ENCODE results near the gene PZP.
A peak's percentile ranks its signal among the peaks of the same experiment; 100 is the strongest.
"Not testable (repeated sequence)": the region's sequence is repeated elsewhere in the genome, so short reads cannot be mapped to it uniquely, and the experiment has no call there.

Gene PZP

GRCh38 chr12:9208229-9208628, at the start of gene PZP:
PZP (minus strand) TSS chr12:9208395; CDS start chr12:9208341, 54 bp downstream.
- no peak for DNase-seq

DNA sequence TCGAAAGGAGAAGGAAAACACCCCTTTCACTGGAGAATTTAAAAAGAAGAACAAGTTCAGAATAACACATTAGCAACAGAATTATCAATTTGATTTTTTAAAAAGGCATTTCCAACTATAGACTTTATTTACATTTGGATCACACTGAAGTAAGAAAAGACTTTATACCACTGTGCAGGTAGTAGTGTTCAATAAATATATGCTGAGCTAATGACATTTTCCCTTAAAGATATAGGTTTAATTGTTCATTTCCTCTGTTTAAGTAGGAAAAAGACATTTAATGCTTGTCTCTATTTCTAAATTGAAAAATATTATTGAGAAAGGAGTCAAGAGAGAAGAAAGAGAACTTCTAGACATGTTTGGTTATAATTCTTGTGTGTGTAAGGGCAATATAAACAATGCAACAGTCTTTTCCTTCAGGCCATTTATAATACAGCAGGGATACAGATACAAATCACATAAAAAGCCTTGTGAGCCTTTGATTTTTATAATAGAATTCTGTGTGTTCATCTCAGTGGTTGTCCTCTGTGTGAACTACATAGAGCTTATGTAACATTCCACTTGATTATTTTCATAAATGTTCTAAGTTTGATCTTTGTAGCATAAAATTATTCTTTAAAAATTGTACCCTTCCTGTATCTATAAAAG, 48.7 kb upstream of the PZP start:
- DNase-seq = no peak

DNA sequence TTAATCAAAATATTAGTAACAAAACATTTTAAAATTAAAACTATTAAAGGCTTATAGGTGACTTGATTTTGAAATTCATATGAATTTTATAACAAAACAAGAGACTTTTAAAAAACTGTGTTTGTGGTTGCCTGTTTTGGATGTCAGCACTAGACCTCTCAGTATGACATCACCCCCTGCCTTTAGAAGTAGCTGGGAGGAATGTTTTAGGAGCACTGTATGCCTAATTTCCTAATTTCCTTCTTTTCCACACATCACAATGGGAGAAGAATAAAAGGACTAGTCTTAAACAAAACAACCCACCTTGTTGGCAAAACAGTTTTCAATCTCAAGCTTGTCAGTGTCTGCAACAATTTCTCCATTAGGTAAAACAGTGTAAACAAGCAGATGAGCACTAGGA, 48.1 kb upstream of the PZP start:
- DNase-seq = no peak

DNA sequence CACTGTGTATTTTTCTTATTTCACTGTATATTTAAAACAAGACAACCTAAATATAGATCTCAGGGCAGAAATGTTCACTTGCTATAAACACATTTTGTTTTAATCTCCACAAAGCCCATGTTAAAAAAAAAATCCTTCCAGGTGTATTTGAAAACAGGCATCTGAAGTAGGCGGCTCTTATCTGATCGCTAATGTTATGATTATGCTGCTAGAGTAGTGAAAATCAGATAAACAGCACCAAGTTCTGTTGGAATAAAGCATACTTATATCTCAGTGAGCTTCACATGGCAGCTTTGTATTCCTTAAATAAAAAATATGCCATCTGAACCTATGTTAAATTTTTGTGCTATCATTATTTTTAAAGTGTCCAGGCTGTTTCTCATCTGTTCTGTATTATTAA, 47.6 kb upstream of the PZP start:
- DNase-seq = no peak

DNA sequence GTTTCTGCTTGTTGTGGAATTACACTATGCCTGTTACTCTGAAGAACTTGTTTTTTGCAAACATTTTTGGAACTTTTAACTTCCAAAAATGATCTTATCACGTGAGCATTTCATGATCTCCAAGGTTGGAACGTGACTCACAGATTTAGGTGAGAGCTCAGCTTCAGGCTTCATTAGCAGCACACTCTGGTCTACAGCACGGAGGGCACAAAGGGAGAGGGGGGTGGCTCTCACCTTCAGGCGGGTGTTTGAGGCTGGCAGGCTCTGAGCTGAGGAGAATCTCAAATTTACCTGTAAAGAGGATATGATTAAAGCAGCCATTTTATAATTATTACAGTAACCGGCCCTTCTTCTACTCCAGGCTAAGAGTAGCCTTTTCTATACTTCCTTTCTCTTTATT, 45.3 kb upstream of the PZP start:
- DNase-seq = no peak

- DNase-seq = not testable (repeated sequence)
Measured at GRCh38 chr12:9252791-9253190, 44.6 kb upstream of the PZP start.

DNA sequence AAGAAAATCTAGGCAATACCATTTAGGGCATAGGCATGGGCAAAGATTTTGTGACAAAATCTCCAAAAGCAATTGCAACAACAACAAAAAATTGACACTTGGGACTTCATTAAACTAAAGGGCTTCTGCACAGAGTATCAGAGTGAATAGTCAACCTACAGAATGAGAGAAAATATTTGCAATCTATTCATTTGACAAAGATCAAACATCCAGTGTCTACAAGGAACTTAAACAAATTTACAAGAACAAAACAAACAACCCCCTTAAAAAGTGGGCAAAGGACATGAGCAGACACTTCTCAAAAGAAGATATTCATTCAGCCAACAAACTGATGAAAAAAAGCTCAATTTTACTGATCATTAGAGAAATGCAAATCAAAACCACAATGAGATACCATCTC, 44.1 kb upstream of the PZP start:
- no peak for DNase-seq

GRCh38 chr12:9248435-9248834, 40.2 kb upstream of the PZP start:
- DNase-seq = no peak

DNA sequence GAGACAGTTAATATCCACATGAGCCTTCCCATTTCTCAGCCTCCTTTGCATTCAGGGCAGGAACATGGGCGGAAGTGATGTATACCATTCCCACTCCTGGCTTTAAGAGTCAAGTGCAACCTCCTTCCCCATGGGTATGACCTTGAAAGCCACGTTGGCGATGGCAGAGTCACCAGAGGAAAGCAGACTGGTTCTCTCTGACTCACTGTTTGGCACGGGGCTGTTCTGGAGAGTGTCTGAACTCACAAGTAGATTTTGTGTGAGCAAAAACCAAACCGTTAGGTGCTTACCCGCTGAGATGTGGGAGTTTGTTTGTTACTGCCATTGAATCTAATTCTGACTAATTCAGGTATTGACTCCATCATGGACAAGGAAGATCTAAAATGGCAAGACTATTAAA, 36.7 kb upstream of the PZP start:
- DNase-seq = peak; percentile 45

DNA sequence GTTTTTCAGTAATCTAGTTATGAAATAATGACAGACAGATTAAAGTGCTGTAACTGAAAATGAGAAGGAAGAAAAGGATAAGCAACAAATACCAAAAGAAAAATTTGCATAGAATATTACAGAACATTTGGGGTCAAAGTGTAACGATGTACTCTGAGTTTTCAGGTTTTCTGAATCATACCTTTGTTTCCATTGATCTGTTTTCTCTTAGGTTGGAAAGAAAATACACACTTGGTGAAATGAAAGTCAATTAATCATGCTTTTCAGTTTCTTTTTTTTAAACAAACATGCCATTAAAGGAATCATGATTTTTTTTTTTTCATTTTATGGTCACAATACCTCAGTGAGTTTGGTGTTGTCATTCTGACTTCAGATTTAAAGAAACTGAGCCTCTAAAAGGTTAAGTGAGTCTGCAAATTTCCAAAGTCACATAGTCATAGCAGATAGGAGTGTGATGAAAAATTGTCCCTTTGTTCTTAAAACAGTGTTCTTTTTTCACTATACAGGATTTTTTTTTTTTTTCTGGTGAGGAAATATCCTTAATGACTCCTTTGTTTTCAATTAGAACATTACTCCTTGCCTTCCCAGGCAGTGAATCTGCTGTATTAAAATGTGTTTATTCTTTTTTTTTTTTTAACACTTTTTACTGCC, 35.9 kb upstream of the PZP start:
- DNase-seq = no peak

GRCh38 chr12:9241301-9241700, 33.1 kb upstream of the PZP start:
- no peak for DNase-seq

DNA sequence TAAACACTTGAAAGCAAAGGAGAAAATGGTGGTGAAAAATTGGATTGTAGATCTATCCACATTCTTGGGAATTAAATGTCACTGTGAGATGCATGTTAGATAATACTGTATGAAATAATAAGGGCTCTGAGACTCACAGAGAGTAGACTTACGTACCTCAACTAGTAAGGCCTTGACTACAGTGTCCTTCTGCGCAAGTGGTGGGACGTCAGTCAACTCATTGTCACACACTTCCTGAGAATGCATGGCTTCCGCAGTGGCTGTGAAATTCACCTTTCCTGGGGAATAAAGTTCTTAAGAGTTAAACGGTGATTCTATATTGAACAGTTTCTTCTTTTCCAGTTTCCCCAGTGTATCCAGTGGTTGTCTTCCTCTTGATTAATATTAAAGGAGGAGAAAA, 32.6 kb upstream of the PZP start:
- no peak for DNase-seq

GRCh38 chr12:9240004-9240635, 31.9 kb upstream of the PZP start:
- DNase-seq = peak; percentile 29

- no peak for DNase-seq
Measured at GRCh38 chr12:9237286-9237685, 29.1 kb upstream of the PZP start.

GRCh38 chr12:9235519-9235918, 27.3 kb upstream of the PZP start:
- no peak for DNase-seq

GRCh38 chr12:9227950-9228349, 19.8 kb upstream of the PZP start:
- no peak for DNase-seq

- DNase-seq = no peak
Measured at GRCh38 chr12:9223830-9224229, 15.6 kb upstream of the PZP start.

- DNase-seq = no peak
Measured at GRCh38 chr12:9221483-9221882, 13.3 kb upstream of the PZP start.

DNA sequence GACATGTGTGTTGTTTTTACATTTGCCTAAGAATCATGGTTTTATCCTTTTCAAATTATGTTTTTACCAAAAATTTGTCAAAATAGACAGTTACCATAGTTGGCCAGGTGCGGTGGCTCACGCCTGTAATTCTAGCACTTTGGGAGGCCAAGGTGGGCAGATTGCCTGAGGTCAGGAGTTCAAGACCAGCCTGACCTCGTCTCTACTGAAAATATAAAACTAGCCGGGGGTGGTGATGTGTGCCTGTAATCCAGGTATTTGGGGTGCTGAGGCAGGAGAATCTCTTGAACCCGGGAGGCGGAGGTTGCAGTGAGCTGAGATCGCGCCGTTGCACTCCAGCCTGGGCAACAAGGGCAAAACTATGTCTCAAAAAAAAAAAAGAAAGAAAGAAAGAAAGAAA, 12.8 kb upstream of the PZP start:
- not testable (repeated sequence) for DNase-seq

DNA sequence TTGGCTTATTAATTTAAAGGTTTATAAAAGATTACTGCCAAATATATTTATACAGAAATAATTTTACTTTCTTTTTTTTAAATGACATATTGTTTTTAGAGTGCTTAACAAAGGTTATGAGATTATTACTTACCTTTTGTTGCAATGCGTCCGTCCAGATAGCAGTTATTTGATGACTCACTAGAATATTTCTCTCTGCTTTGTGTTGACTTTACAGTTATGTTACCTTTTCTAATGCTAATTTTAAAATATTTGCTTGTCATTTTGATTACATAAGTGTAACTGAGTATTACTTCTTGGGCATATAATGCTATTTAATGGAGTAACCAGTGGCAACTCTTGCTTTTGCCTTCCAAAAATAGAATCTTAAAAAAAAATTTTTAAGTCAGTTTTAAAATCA, 6.3 kb upstream of the PZP start:
- DNase-seq = no peak

DNA sequence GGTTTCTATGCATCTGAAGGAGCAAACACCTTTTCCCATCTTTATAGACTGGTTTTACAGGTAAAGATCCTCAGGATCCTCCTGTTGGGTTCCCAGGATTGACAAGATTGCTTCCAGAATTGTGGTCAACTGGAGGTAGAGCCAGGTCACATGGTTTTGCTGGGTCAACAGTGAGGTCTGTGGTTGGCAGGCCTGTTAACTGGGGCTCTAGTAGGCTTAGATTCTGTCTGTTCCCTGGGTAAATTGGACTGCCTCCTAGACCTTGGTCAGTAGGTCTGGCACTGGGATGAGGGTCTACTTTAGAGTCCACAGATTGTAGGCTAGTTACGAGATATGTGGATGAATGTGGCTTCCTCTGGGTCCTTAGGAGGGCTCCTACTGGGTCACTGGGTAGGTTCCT, 3.5 kb upstream of the PZP start:
- DNase-seq = no peak

DNA sequence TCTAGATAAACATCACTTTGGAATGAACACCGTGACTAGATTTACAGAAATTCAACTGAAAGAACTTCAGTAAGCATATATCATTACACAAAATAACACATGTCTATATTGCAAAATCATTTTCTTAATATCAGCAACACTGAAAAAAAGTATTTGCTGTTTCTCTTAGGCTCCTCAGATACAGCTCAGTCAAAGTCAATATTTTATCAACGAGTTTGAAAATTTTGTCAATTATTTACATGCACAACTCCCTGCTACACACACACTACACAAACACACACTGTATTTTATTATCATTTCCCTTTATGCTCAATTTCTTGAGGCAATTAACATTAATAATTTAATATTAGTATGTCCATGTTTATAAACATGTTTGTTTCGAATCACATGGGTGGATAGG, 3.8 kb downstream of the PZP start:
- DNase-seq = no peak

DNA sequence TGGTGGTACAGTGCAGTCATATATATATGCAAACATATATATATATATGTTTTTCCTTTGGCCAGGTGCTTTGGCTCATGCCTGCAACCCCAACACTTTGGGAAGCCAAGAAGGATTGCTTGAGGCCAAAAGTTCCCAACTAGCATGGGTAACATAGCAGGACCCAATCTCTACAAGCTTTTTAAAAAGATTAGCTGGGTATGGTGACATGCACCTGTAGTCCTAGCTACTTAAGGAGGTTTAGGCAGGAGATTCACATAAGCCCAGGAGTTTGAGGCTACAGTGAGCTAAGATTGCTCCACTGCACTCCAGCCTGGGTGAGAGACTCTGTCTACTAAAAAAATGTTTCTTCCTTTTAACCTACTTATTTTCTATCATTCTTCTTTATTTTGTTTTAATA, 10.2 kb downstream of the PZP start:
- DNase-seq = no peak

DNA sequence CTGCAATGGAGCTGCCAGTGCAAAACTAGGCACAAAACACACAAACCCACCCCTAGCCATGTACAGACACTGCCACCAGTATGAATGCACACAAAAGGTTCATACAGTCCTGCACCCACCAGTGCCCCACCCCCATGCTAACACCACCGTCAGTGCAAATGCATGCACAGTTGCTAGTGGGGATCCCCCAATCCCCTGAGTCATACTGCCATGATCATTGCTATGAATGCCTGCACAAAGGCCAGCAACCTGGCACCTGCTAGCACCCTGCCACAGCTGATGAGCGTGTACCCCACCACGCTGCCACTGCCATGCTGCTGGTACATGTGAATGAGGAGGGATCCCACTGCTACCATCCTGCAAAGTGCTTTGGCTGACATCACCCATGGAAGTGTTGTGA, 23.9 kb downstream of the PZP start:
- no peak for DNase-seq

DNA sequence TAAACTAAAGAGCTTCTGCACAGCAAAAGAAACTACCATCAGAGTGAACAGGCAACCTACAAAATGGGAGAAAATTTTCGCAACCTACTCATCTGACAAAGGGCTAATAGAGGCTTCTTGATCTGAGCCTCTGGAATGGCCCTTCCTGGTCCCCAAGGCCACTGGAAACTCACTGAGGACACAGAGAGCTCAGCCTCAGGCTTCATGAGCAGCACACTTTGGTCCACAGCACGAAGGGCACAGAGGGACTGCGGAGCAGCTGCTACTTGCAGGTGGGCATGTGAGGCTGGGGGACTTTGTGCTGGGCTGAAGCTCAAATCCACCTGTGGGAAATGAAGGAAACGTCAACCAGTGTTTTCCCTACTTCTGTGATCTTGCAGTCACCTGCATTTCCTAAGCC, 27.4 kb downstream of the PZP start:
- DNase-seq = no peak

Measured in stimulated activated CD4-positive, alpha-beta T cell treated with anti-CD3 and anti-CD28 coated beads, Interleukin-12 subunit alpha, Interleukin-12 subunit beta, amount 100 ng/mL, for 4 hours (primary cell).